Tibial nerve (tissue), 4 donors: ENCODE measurements around the gene CLTCL1. TPM values are rescaled to one million over a fixed set of nuclear protein-coding genes. Genes with fewer than 3 reads are reported as not detected.

Experiments used
- DNase-seq, 2 donors: peaks; one replicate each; pipeline ENCODE4 v3.0.0-alpha.2; 2019; ENCODE audit warnings: low spot score in 2 of 2
- H3K27ac ChIP-seq, 4 donors: fragments of 200-600 bp; sonication (generic) in 3 of 4; one replicate each; pipeline ENCODE4 v1.5.1; 2017 to 2019; ENCODE audit warnings: mild to moderate bottlenecking in 1 of 4
- H3K27me3 ChIP-seq, 2 donors: fragments of 200-600 bp; sonication (generic) in 1 of 2; one replicate each; pipeline versions ENCODE4 v1.5.1 to v1.6.0; 2017 to 2019
- H3K36me3 ChIP-seq, 3 donors: fragments of 200-600 bp; sonication (generic); one replicate each; pipeline ENCODE4 v1.5.1; 2018 to 2019
- H3K4me1 ChIP-seq, 4 donors: fragments of 200-600 bp; sonication (generic) in 3 of 4; one replicate each; pipeline ENCODE4 v1.5.1; 2017 to 2019
- H3K4me3 ChIP-seq, 4 donors: fragments of 200-600 bp; sonication (generic) in 3 of 4; one replicate each; pipeline ENCODE4 v1.5.1; 2017 to 2019; ENCODE audit warnings: mild to moderate bottlenecking in 1 of 4, moderate library complexity in 1 of 4
- H3K9me3 ChIP-seq, 4 donors: fragments of 200-600 bp; sonication (generic) in 3 of 4; one replicate each; pipeline ENCODE4 v1.5.1; 2017 to 2019
- CTCF ChIP-seq, 5 experiments: fragments of 200-600 bp in 3 of 5; fragments of 450-650 bp in 2 of 5; sonication (generic) in 3 of 5; IDR thresholded peaks; one replicate each; pipeline ENCODE4 v1.5.1; 2016 to 2019; ENCODE audit warnings: antibody characterized with exemption in 5 of 5, mild to moderate bottlenecking in 3 of 5, moderate library complexity in 2 of 5
- EP300 ChIP-seq, 2 donors: sonication (generic); formaldehyde crosslinking; IDR thresholded peaks; one replicate each; pipeline ENCODE4 v1.6.1; 2017; ENCODE audit warnings: antibody characterized with exemption in 2 of 2, mild to moderate bottlenecking in 1 of 2
- POLR2A ChIP-seq, 2 donors: fragments of 450-650 bp; IDR thresholded peaks; one replicate each; pipeline ENCODE4 v1.6.1; 2017; ENCODE audit warnings: antibody characterized with exemption in 2 of 2, mild to moderate bottlenecking in 2 of 2, moderate library complexity in 2 of 2
- WGBS, 2 donors: methylation state at CpG; one replicate each; pipeline ENCODE4 v1.1.5; 2018; 5-methylcytosine and 5-hydroxymethylcytosine counted together
- total RNA-seq, 4 donors: library from RNA; depleted of rRNA; stranded (reverse); fragments of >200 nt; gene quantifications; one replicate each; pipeline ENCODE4 v1.1.0, GENCODE V29; 2016

The CLTCL1 gene
- total RNA-seq, 4 donors from 2014 or later, result 22.6 to 35.9 (median 26.8) TPM

- no peak for DNase-seq
- WGBS, 2 donors, result 72 to 88% methylated on average over 9 of the region's 9 CpGs
- Histone ChIP-seq H3K4me1 (peaks cover 0 to 43% (median 16%) of the 10 kb centered on the region in 4 donors), H3K27me3 (no peaks in the 10 kb centered on the region), H3K27ac (no peak overlapping the region), H3K4me3 (no peak overlapping the region), H3K36me3 (peaks cover 0 to 15% (median 0%) of the 10 kb centered on the region in 3 donors), H3K9me3 (no peaks in the 10 kb centered on the region)
- no peak for TF ChIP-seq POLR2A (IDR thresholded peaks at IDR 0.05)
- TF ChIP-seq EP300 (IDR thresholded peaks at IDR 0.05), result no peak
- no peak for TF ChIP-seq CTCF (IDR thresholded peaks at IDR 0.05)
Measured at GRCh38 chr22:19180234-19180633, 111.3 kb downstream of the CLTCL1 start.

- Histone ChIP-seq H3K36me3 (peaks cover 0 to 19% (median 0%) of the 10 kb centered on the region in 3 donors), H3K4me3 (peak overlapping the region; percentile 56 to 99 (median 75)), H3K27me3 (no peaks in the 10 kb centered on the region), H3K9me3 (no peaks in the 10 kb centered on the region), H3K27ac (peak overlapping the region; percentile 76 to 96 (median 89)), H3K4me1 (peaks cover 0 to 45% (median 19%) of the 10 kb centered on the region in 4 donors)
- 37 to 44% methylated on average over 12 to 14 of the region's 15 CpGs for whole genome bisulfite sequencing, 2 donors
- peak; percentile 60 to 76 (median 75) for TF ChIP-seq CTCF (IDR thresholded peaks at IDR 0.05)
- no peak for TF ChIP-seq POLR2A (IDR thresholded peaks at IDR 0.05)
- no peak for TF ChIP-seq EP300 (IDR thresholded peaks at IDR 0.05)
- peak; percentile 55 to 64 for DNase-seq
Measured at GRCh38 chr22:19179497-19180048, 111.9 kb downstream of the CLTCL1 start.

- DNase-seq, result peak; percentile 85 to 88
- Histone ChIP-seq H3K9me3 (no peaks in the 10 kb centered on the region), H3K4me1 (peaks cover 0 to 52% (median 24%) of the 10 kb centered on the region in 4 donors), H3K36me3 (peaks cover 0 to 22% (median 0%) of the 10 kb centered on the region in 3 donors), H3K27ac (peak within 1 kb of the TSS; percentile 76 to 96 (median 89)), H3K4me3 (peak within 1 kb of the TSS; percentile 56 to 99 (median 76)), H3K27me3 (no peaks in the 10 kb centered on the region)
- peak; percentile 67 to 93 for TF ChIP-seq POLR2A (IDR thresholded peaks at IDR 0.05)
- TF ChIP-seq CTCF (IDR thresholded peaks at IDR 0.05), result peak in 1 of 5 experiments; percentile 33
- TF ChIP-seq EP300 (IDR thresholded peaks at IDR 0.05), result peak in 1 of 2 donors; percentile 48
- 1 to 2% methylated on average over 28 to 32 of the region's 86 CpGs for WGBS, 2 donors
Measured at GRCh38 chr22:19178657-19179496, 112.6 kb downstream of the CLTCL1 start, which contains the start of gene SLC25A1. Gene SLC25A1 (minus strand): TSS chr22:19178736. CDS start chr22:19178673, 63 bp downstream.

GRCh38 chr22:19178065-19178656, 113.4 kb downstream of the CLTCL1 start:
- H3K27ac ChIP-seq, result peak overlapping the region; percentile 76 to 96 (median 89)
- WGBS, 2 donors, result 0% methylated on average over 4 of the region's 80 CpGs; no CpG with 5 or more reads in 1 of the 2 donors
- peaks cover 0 to 19% (median 0%) of the 10 kb centered on the region in 3 donors for H3K36me3 ChIP-seq
- H3K27me3 ChIP-seq, result no peaks in the 10 kb centered on the region
- no peaks in the 10 kb centered on the region for H3K9me3 ChIP-seq
- TF ChIP-seq EP300 (IDR thresholded peaks at IDR 0.05) (no peak), CTCF (IDR thresholded peaks at IDR 0.05) (no peak), POLR2A (IDR thresholded peaks at IDR 0.05) (no peak)
- no peak for DNase-seq
- peaks cover 0 to 59% (median 28%) of the 10 kb centered on the region in 4 donors for H3K4me1 ChIP-seq
- H3K4me3 ChIP-seq, result peak overlapping the region; percentile 56 to 99 (median 76)
